Stomach (tissue), 4 donors: ENCODE measurements around the gene AKNA.

Experiments used
- POLR2A ChIP-seq, 4 donors: fragments of 450-650 bp; IDR thresholded peaks; one replicate each; pipeline ENCODE4 v1.6.1; 2016; ENCODE audit warnings: antibody characterized with exemption in 4 of 4, control low read depth in 2 of 4, mild to moderate bottlenecking in 1 of 4, moderate library complexity in 1 of 4
- TF ChIP-seq, protein P1 (sequence below), 7 experiments: fragments of 450-650 bp in 4 of 7; fragments of 200-600 bp in 3 of 7; sonication (generic) in 3 of 7; IDR thresholded peaks; one replicate each; pipeline ENCODE4 v1.5.1; 2016 to 2019; ENCODE audit warnings: antibody characterized with exemption in 7 of 7, control low read depth in 2 of 7, mild to moderate bottlenecking in 1 of 7

DNA sequence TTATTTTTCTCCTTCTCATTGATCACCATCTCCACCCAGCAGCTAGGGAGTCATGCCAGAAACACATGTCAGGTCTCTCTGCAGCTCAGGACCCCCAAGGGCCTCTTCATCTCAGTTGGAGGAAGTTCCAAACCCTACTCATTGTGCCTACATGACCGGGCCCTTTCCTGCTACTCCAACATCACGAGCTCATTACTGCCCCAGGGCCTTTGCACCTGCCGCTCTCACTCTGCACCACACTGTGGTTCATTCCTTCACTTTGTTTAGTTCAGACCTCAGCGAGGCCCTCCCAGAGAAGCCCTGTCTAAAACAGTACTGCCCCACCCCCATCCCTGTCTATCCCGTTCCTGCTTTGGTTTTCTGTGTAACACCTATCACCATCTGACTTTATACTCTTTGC is 22.1 kb upstream of the AKNA start:
- TF ChIP-seq, protein P1, sequence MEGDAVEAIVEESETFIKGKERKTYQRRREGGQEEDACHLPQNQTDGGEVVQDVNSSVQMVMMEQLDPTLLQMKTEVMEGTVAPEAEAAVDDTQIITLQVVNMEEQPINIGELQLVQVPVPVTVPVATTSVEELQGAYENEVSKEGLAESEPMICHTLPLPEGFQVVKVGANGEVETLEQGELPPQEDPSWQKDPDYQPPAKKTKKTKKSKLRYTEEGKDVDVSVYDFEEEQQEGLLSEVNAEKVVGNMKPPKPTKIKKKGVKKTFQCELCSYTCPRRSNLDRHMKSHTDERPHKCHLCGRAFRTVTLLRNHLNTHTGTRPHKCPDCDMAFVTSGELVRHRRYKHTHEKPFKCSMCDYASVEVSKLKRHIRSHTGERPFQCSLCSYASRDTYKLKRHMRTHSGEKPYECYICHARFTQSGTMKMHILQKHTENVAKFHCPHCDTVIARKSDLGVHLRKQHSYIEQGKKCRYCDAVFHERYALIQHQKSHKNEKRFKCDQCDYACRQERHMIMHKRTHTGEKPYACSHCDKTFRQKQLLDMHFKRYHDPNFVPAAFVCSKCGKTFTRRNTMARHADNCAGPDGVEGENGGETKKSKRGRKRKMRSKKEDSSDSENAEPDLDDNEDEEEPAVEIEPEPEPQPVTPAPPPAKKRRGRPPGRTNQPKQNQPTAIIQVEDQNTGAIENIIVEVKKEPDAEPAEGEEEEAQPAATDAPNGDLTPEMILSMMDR (IDR thresholded peaks at IDR 0.05), result no peak
- TF ChIP-seq POLR2A (IDR thresholded peaks at IDR 0.05), result no peak
